NCI-H2029 treated with DMSO at 0.1 percent for 48 hours (cell line): ENCODE measurements around the gene RCAN1.

Experiments
- DNase-seq: peaks from one replicate; lab custom pipeline; 2025; lab: John Stamatoyannopoulos, UW

The RCAN1 gene

DNA sequence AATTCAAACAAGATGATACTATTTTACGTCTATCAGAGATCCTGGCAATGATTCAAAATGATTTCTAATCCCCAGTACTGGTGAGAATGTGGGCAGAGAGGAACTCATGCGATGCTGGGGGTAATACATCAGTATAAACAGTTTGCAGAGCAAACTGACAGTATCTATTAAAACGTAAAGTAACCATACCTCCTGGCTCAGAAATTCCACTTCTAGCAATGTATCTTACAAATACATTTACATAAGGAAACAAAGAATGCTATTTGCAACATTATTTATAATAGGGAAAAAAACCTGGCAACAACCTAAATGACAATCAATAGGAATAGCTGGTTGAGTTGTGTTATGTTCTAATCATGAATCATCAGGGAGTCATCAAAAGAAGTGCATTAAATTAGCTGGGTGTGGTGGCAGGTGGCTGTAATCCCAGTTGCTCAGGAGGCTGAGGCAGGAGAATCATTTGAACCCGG is 15.9 kb downstream of the RCAN1 start:
- no peak for DNase-seq

DNA sequence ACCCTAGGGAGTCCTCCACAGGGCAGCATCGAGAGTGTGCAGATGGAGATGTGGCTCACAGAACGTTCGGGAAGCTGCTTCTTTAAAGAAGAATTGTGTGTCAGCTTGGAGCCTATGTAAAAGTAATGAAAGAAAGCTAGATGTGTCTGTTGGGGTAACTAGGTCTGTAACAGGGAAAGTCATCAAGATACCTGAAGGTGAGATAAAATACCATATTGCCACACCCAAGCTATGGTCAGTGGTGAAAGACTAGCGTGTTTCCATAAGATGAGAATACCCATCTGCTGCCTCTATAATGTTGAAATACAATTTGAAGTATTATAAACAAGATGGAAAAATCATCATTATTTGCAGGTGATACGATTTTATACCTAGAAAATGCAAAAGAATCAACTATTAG is 17.5 kb downstream of the RCAN1 start:
- no peak for DNase-seq

DNA sequence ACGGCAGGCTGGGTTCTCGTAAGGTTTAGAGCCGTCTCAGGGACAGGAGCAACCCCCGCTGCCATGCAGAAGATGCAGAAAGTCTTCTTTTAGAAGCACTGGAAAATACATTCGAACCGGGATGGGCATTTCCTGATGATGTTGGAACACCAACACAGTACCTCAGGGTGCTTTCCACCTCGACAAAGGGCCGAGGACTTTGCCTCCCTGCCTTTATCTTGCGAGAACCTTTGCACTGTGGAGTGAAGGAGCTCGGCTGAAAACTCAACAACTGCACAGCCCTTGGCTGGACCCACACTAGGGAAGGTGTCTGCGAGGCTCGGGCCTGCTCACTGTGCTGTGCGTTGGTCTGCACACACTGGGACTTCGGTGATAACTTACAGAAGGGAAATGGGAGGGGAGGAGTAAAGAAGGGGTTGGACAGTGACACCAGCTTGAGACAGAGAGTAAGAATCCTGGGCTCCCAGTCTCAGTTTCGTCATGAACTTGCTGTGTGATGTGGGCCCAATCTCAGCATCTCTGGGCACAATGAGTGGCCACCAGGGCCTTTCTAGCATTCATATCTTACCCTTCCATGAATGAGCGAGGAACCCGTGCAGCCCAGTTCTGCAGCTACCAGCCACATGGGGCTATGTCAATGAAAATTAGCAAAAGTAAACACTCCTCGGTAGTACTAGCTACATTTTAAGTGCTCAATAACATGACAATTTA is 18.2 kb downstream of the RCAN1 start:
- no peak for DNase-seq

DNA sequence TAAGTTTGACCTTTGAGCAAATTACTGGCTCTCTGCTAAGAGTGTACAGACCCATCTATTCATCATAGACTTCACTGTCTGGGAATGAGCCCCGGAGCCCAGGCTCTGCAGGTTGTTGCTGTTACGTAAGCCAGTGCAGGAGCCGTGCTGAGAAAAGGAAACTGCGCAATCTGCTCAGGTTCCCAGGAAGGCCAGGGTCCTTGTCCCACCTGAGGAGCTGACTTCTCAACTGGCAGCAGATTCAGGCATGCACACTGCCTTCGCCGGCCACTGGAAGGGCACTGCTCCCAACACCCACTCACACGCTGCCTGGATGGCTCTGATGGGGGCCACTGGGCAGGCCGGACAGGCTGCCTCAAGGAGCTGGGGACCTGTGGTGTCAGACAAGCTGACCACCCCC is 19.5 kb downstream of the RCAN1 start:
- DNase-seq = no peak

DNA sequence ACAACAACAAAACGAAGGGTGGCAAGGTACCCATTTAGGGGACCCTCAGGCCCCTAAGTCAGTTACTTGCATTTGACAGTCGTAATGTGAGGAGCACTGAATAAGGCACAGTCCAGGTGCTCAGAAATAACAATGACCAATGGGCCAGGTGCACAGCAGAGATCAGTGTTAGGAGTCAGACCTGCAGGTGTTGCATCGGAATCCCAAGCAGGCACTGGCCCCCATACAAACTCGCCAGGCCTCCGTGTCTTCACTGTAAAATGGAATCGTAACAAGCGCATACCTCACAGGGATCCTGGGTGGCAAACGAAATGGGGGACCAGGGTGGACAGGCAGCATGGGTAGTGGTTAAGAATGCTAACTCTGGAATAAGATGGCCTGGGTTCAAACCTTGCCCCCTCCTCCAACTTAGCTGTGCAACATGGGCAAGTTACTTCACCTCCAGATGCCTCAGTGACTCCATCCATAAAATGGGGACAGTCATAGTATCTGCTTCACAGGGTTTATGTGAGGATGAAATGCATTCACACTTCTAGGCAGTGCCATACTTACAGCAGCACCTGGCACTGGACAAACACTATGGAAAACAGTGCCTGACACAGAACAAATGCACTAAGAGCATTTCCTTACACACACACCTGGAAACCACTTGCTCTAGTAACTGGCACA is 20.2 kb downstream of the RCAN1 start:
- DNase-seq = no peak

DNA sequence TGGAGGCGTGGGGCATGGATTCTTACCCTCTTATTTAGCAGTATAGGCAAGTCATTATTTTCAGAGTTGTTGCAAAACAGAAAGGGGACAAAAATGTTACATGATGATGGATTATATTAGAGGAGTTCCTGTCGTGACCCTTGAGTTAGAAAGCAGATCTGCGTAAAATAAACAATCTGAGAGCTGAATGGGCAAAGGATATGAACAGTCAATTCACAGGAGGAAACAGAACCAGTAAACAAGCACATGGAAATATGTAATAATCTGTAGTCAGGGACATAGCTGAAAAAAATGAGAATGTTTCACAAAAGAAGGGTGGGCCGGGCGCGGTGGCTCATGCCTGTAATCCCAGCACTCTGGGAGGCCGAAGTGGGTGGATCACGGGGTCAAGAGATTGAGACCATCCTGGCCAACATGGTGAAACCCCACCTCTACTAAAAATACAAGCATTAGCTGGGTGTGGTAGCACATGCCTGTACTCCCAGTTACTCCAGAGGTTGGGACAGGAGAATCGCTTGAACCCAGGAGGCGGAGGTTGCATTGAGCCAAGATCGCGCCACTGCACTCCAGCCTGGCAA is 20.9 kb downstream of the RCAN1 start:
- peak; percentile 90 for DNase-seq

DNA sequence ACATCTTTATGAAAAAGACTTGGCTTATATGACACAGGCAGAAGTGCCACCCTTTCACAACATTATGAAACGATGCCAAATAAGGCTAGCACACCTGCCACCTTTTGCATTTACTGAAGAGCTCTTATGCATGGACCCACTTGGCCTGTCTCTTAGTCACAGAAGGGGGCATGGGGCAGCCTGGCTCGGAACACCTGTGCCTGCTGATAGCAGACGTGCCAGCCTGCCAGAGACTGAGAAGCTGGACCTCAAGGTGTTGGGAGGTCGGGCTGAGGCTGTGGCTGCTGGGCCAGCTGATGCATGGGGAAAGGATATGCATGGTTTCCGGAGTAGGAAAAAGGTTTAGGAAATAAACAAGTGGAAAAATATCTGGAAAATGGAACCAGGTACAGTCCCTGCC is 21.5 kb downstream of the RCAN1 start:
- DNase-seq = peak; percentile 95

DNA sequence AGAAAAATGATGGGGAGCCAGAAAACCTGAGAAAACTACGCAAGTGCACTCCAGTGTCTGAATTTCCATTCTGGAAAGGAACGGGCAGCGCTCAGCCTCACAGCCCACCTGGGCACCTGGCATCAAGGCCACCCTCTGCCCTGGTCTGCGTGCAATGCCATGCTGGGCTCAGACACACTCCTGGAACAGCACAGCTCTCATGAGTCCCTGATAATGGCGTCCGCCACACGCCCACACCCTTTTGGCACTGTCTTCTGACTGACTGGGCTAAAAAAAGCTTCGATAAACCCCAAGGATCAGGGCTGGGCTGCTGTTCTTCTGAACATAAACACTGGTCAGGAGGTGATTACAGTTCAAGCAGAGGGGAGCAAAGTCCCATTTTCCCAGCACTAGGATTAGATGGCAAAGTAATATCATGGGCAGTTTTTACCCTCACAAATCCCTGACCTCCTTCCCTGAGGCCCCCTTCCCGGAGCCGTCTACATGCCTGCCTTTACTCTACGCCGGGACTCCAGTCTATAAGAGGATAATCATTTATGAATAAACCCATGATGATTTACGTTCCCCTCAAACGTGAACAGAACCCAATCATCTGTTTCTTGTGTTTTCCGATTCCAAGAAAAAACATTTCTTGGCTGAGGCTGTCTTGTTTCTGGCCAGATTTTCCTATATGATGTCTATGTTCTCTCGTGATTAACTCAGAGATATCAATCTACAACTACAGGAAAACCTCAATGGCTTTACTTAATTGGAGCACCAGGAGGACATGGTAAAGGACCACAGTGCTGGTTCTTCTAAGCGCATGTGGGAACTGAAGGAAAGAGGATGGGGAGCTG is 22.6 kb downstream of the RCAN1 start:
- no peak for DNase-seq

DNA sequence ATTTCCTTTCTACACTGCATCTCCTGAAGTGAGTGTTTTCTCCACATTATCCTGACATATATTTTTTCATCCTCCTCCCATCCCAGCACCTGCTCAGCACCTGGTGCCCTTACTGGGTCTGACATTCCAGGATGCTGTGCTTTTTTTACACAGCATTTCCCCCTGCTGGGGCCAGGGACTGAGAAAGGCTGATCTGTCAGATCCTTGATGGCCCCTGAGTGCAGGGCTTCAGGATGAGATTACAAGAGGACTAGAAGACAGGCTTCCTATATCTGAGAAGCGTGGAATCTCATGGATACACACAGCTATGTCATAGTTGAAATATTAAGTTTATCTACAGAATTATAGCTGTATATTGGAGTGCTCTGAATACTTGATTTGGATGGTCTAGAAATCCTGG is 24.4 kb downstream of the RCAN1 start:
- no peak for DNase-seq

DNA sequence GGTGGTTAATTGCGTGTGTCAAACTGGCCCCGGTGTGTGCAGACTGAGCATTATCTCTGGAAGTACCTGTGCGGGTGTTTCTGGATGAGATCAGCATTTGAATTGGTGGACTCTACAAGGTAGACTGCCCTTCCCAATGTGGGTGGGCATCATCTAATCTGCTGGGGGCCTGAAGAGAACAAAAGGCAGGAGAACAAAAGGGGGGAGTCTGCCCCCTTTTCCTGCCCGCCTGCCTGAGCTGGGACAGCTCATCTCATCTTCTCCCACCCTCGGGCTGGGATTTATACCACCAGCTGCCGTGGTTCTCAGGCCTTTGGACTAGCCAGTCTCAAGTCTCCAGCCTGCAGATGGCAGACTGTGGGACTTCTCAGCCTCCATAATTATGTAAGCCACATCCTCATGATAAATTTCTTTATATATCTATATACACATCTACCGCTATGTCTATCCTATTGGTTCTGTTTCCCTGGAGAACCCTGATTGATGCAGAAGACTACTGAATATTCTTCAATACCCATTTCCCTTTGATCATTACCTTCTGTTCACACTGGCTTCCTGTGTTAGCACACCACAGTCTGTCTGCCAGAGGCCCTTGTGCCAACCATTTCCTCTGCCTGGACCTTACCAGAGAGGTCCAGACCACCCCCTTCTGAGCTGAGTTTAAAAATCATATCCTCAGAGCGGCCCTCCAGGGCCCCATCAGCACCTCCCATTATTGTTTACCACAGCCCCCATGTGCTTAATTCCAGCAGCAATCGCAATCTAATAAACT is 25.2 kb downstream of the RCAN1 start:
- peak; percentile 31 for DNase-seq

DNA sequence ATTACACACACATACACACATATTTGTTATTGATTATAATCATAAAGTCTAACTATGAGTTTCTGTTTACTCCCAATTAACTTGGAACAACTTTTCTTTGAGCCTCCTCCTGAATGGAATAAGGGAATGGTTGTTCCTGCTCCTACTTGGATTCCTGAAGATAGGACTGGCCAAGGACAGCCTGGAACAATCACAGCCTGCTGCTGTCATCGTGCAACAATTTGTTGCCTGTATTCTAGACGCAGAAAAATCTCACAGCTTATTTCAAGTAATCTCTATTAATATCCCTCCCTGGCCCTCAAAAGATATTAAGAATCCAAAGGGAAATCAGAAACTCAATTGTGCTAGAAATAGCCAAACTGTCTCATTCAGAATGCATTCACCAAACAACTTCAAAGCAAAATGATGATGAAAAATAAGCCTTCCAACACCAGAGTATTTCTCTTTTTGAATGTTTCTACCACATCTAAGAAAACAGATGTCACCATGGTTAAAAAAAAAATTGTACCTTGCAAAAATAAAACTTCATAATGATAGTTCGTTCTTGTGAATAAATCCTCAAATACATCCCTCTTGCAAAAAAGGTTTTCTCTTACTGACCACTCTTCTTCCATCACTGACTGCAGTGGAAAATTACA is 30.9 kb downstream of the RCAN1 start:
- DNase-seq = no peak

DNA sequence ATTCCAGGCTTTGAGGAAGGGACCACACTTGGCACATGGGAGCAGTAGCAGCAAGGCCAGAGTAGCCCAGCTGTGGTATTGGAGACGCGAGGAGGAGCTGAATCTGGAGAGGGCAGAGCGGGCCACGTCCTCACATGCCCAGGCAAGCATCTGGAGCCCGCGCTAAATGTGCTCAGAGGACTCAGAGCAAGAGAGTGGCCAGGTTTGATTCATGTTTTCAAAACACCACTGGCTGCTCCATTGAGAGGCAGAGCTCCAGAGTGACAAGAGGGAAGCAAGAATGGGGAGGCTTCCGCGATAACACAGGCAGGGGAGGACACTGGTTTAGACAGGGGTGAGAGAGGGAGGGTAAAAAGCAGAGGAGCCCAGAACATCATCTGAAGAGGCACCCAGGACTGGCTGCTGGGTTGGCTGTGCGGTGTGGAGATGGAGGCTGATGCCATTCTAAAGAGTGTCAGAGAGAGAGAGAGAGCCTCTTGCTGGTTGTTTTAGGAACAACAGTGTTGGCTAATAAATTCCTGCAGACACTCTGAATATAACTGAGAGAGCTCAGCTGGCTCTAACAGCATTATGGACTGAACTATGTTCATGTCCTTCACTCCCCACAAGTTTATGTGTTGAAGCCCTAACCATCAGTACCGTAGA is 32.3 kb downstream of the RCAN1 start:
- no peak for DNase-seq

DNA sequence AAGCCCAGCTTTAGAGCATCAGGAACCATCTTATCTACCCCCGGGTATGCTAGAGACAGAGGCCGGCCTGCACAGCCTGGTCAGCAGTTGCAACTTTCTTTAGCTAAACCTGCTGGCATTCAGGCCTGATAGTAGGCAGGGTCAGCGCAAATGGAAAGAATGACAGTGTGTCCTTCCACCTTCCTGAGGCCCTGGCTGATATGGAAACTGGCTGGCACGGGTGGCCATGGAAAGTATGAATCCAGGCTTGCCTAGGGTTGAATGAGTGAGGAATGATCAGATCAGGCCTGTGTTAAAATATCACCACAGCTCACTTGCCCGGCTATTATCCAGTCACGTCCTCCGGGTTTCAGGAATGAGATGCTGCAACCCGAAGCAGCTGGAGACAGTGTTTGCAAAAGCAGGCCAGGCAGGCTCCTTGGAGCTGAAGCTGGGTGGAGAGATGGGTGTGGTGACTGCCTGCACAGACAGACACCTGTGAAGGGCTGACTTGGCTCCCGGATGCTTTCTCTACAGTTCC is 34.7 kb downstream of the RCAN1 start:
- DNase-seq = no peak

DNA sequence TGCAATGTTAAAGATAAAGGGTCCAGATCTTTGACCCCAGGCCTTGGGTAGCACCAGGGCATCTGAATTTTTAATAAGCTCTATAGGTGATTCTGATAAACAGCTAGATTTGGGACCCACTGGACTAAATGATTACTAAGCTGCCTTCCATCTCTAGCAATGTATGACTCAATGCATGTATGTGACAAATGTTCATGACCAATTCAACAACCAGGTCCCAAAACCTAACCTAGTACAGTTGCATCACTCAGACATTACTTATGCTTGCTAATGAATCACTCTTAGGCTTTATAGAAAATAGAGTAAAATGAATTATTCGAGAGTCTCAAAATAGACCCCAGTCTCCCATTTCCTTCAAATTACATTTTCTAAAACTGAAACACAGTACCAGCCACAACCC is 35.5 kb downstream of the RCAN1 start:
- DNase-seq = no peak

DNA sequence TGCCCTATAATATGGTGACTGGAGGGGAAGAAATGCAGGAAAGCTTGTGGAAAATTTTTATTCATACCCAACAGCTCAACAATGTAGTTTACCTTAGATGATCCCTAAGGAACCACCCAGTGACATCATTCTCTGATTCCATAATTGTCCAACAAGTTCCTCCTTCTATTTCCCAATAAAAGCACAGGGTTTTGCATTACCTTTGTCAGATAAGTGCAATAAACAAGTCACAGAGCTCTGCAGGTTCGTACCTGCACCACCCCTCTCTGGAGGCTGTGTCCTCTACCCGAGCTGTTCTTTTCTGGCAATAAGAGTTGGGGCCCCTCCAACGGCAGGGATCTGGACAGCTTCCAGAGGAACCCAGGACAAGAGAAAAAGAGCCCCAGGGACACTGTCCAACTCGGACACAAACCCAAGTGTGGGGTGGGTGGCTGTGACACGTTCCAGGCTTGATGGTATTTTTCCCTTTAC is 38.8 kb downstream of the RCAN1 start:
- DNase-seq = no peak

DNA sequence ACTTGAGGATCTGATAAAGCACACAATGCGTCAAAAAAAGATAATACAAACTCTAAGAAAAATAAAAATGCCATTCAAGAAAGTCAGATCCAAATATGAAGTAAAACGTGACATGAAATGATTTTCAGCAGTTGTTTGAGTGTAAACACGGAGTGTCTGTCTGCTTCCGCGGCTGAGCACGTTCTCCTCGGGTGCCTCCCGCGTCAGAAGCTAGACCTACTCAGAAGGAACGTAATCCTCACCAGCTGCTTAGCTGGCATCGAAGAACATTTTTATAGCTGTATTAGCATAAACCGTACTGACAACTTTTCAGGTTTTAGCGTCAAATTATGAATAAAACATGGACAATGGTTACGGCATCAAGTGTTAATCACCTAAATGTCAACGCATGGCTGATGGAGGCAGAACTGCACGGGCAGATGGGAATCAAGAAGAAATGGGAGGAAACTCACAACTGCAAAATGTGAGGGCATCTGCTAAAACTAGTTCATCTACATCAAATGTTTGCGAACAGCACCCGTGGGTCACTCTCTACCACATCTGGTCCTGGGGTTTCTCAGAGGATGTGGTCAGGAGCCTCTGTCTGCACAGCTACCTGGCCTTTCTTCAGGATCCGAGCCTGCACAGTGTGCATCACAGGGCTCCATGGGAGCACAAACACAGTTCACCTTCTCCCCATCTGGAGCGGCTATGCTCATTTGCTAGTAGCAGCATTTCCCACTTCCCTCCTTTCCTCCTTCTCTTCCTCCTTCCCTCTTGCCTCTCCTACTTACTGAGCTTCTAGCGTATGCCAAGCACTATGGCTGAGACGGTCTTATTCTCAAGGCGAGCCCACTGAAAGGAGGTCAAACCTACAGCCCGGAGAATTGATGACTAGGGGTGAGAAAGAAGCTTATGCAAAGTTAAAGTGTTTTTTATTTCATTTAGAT is 40.0 kb downstream of the RCAN1 start:
- no peak for DNase-seq

DNA sequence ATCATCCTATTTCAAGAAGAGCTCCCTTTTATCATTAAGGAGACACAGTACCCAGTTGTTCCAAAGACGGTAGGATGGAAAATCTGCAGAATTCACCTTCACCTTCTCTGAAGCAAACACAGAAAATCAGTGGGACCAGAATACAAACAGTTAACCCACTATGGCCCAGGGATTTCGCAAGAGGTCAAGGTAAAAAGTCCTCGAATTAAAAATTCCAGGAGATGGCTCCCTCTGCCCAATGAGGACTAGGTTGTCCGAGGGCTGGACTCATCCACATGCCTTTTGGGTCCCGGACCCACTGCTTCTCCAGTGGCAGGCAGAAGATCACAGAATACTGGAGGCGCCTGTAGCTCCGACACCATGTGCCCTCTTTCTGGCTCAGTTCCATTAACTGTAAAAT is 42.9 kb downstream of the RCAN1 start:
- no peak for DNase-seq

DNA sequence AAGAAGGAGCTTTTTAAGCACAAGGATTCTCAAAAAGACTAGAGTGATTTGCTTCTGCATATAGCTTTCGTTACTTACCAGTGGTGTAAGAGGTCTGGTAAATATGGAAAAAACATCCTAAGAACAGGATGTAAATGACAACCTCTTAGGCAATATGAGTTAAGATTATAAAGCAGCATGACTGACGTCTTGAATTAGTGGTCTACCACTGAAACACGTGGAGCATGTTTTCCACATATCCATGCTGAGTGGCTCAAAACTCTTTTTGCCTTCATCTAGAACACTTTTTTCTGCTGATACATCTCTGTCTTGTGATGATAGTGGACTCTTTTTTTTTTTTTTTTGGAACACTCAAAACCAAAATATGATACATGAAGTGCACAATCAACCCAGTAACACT is 44.6 kb downstream of the RCAN1 start:
- DNase-seq = no peak

DNA sequence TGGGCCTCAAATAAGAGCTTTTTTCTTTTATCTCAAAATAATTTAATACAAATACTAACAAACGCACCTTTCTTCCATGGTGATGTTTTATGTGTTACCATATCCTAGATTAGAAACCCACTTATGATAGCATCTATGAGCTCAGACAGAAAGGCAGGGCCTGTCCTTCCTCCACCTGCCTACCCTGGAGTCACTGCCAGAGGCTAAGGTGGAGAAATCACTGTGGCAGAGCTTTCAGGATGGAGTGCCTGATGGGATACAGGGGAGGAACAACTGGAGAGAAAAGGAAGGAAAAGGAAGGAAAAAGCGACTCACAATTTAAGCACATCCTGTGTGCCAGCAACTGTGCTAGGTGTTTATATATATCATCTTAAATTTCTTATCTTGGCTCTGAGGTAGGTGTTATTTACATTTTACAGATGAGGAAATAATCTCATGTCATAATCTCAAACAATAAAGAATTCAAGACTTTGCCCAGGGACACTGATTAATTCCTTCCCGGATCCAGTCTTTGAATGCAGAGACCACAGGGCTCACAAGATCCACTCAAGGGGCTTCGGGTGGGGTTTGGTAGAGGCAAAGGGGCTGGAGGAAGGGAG is 45.4 kb downstream of the RCAN1 start:
- no peak for DNase-seq
